CD8-positive, alpha-beta memory T cell (primary cell): ENCODE data around the gene TPH2. TPM values are rescaled to one million over a fixed set of nuclear protein-coding genes. Genes with fewer than 3 reads are reported as not detected.

ENCODE experiments used
- CTCF ChIA-PET: fragments of 350-600 bp; sonication (Branson Sonifier 250); formaldehyde crosslinking; loops from one replicate; lab custom pipeline; 2021; ENCODE audit warnings: antibody characterized with exemption; lab: Charles Lee
- POLR2A ChIA-PET: fragments of 350-600 bp; sonication (Branson Sonifier 250); formaldehyde crosslinking; loops from one replicate; lab custom pipeline; 2021; ENCODE audit warnings: antibody characterized with exemption; lab: Charles Lee
- DNase-seq, 5 donors: peaks; one replicate each; pipeline versions ENCODE4 v3.0.0 to v3.0.0-alpha.2; 2020 to 2022; ENCODE audit warnings: mixed read lengths in 1 of 5
- H3K27ac ChIP-seq: one replicate; pipeline ENCODE4 v1.7.0; 2013; ENCODE audit warnings: low read depth, mild to moderate bottlenecking, low read length, moderate library complexity
- H3K27me3 ChIP-seq: 2 replicates; pipeline ENCODE4 v1.7.0; 2013; ENCODE audit warnings: low read length, mild to moderate bottlenecking; ENCODE audit not compliant: insufficient read depth, poor library complexity, severe bottlenecking
- H3K36me3 ChIP-seq: 2 replicates; pipeline ENCODE4 v1.7.0; 2013; ENCODE audit warnings: mild to moderate bottlenecking, low read length, moderate library complexity; ENCODE audit not compliant: insufficient read depth
- H3K4me1 ChIP-seq: 2 replicates; pipeline ENCODE4 v1.7.0; 2013; ENCODE audit warnings: mild to moderate bottlenecking, low read length, moderate library complexity; ENCODE audit not compliant: insufficient read depth
- H3K4me3 ChIP-seq: 2 replicates; pipeline ENCODE4 v1.7.0; 2013; ENCODE audit warnings: mild to moderate bottlenecking, low read length
- H3K9me3 ChIP-seq: 2 replicates; pipeline ENCODE4 v1.7.0; 2013; ENCODE audit warnings: mild to moderate bottlenecking, low read length
- H3K27ac Mint-ChIP-seq, 8 donors: one replicate each; pipeline ENCODE4 v1.8.0; 2020 to 2021; ENCODE audit warnings: mixed read lengths in 8 of 8, mild to moderate bottlenecking in 6 of 8, inconsistent platforms in 3 of 8, moderate library complexity in 3 of 8
- H3K27me3 Mint-ChIP-seq, 2 donors: one replicate each; pipeline ENCODE4 v1.8.0; 2020 to 2021; ENCODE audit warnings: mixed read lengths in 2 of 2, mild to moderate bottlenecking in 1 of 2, moderate library complexity in 1 of 2
- H3K36me3 Mint-ChIP-seq, 3 donors: one replicate each; pipeline ENCODE4 v1.8.0; 2020 to 2021; ENCODE audit warnings: mixed read lengths in 3 of 3, inconsistent platforms in 1 of 3, mild to moderate bottlenecking in 1 of 3
- H3K4me1 Mint-ChIP-seq, 3 donors: one replicate each; pipeline ENCODE4 v1.8.0; 2020 to 2021; ENCODE audit warnings: mixed read lengths in 3 of 3, inconsistent platforms in 1 of 3, mild to moderate bottlenecking in 1 of 3
- H3K4me3 Mint-ChIP-seq, 7 donors: one replicate each; pipeline ENCODE4 v1.8.0; 2020 to 2021; ENCODE audit warnings: mixed read lengths in 7 of 7, mild to moderate bottlenecking in 6 of 7, moderate library complexity in 4 of 7, inconsistent platforms in 2 of 7
- H3K9me3 Mint-ChIP-seq, 5 donors: one replicate each; pipeline ENCODE4 v1.8.0; 2020 to 2022; ENCODE audit warnings: mixed read lengths in 5 of 5, mild to moderate bottlenecking in 3 of 5, moderate library complexity in 2 of 5, inconsistent platforms in 1 of 5
- polyA plus RNA-seq: library from polyadenylated mRNA; unstranded; fragments of 300-500 nt; fragmentation: Illumina TruSeq; gene quantifications from one replicate; pipeline ENCODE4 v1.2.3, GENCODE V29; 2021
- total RNA-seq, 2 experiments: library from RNA; stranded (reverse); gene quantifications; one replicate each; pipeline ENCODE4 v1.2.3, GENCODE V29; 2021

TPH2 gene
- total and polyA plus RNA-seq, 3 experiments from 2014 or later: not detected

DNA sequence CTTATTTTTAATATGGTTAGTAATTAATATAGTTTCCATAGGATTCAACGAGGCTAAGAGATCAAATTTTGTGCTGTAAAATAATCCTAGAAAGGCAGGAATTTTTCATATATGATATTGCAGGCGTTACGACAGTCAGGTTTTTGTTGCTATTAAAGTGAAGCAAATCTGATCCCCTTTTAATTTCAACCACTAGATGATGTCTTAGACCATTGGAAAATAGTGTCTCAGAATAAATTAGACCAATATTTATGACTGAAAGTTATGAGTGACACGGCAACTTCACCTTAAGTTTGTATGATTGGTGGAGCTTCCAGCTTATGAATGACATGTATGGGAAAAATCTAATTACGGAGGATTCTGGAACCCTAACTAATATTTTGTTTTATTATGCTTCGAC, 2.5 kb downstream of the TPH2 start:
- H3K9me3 ChIP-seq: no peaks in the 10 kb centered on the region
- DNase-seq: no peak
- ChIA-PET POLR2A (no interaction called here), CTCF (no interaction called here)
- Mint-ChIP-seq H3K4me3 (no peak overlapping the region), H3K27me3 (peaks cover 38 to 86% of the 10 kb centered on the region in 2 donors), H3K36me3 (no peaks in the 10 kb centered on the region), H3K9me3 (no peaks in the 10 kb centered on the region), H3K27ac (no peak overlapping the region), H3K4me1 (peaks cover 0 to 8% (median 7%) of the 10 kb centered on the region in 3 donors)
- H3K27me3 ChIP-seq: peaks cover 15% of the 10 kb centered on the region
- H3K36me3 ChIP-seq: no peaks in the 10 kb centered on the region
- H3K4me1 ChIP-seq: no peaks in the 10 kb centered on the region
- H3K4me3 ChIP-seq: no peak overlapping the region
- no peak overlapping the region for H3K27ac ChIP-seq

DNA sequence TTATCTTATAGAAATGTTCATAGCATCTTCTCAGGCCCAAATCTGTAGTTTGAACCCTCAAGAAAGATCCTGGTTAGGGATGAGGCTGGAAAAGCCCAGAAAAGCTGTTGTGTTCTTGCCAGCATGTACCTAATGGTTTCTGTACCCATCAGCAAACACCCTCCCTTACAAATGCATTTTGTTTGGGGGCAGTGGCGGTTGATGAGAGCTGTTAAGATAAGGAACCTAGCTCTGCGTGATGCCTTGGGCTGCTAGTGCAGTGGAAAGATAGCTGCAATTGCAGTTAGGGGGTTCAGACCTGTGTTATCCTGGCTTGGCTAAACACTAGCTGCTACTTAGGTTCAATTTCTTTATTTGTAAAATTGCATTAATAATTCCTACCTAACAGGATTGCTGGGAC, 3.6 kb downstream of the TPH2 start:
- Mint-ChIP-seq H3K4me3 (no peak overlapping the region), H3K9me3 (no peaks in the 10 kb centered on the region), H3K27me3 (peaks cover 35 to 83% of the 10 kb centered on the region in 2 donors), H3K36me3 (no peaks in the 10 kb centered on the region), H3K27ac (no peak overlapping the region), H3K4me1 (peaks cover 0 to 8% (median 7%) of the 10 kb centered on the region in 3 donors)
- CTCF ChIA-PET: no interaction called here
- H3K9me3 ChIP-seq: no peaks in the 10 kb centered on the region
- H3K27me3 ChIP-seq: peaks cover 19% of the 10 kb centered on the region
- DNase-seq: no peak
- H3K4me1 ChIP-seq: no peaks in the 10 kb centered on the region
- H3K4me3 ChIP-seq: no peak overlapping the region
- no peak overlapping the region for H3K27ac ChIP-seq
- POLR2A ChIA-PET: no interaction called here
- no peaks in the 10 kb centered on the region for H3K36me3 ChIP-seq

DNA sequence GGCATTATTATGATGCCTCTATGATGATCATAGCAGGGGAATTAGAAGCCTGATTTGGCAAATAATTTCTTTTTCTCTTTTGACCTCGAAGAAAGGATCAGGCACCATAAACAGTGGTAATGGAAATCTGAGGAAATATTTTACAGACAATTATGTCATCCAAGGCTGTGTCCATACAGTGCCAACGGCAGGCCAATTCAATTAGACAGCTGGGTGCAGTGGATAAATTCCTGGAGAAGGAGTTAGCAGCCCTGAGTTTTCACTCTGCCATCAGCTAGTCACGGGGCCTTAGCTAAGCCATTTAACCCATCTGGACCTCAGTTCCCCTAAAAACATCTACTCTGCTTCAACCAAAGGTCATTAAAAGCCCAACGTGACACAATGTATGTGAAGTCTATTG, 4.1 kb downstream of the TPH2 start:
- H3K27ac ChIP-seq: no peak overlapping the region
- H3K36me3 ChIP-seq: no peaks in the 10 kb centered on the region
- ChIA-PET POLR2A (no interaction called here), CTCF (no interaction called here)
- Mint-ChIP-seq H3K27ac (no peak overlapping the region), H3K9me3 (no peaks in the 10 kb centered on the region), H3K4me3 (no peak overlapping the region), H3K36me3 (no peaks in the 10 kb centered on the region), H3K27me3 (peaks cover 33 to 78% of the 10 kb centered on the region in 2 donors), H3K4me1 (peaks cover 0 to 8% (median 7%) of the 10 kb centered on the region in 3 donors)
- H3K4me3 ChIP-seq: no peak overlapping the region
- H3K9me3 ChIP-seq: no peaks in the 10 kb centered on the region
- no peaks in the 10 kb centered on the region for H3K4me1 ChIP-seq
- H3K27me3 ChIP-seq: peaks cover 19% of the 10 kb centered on the region
- DNase-seq: no peak

DNA sequence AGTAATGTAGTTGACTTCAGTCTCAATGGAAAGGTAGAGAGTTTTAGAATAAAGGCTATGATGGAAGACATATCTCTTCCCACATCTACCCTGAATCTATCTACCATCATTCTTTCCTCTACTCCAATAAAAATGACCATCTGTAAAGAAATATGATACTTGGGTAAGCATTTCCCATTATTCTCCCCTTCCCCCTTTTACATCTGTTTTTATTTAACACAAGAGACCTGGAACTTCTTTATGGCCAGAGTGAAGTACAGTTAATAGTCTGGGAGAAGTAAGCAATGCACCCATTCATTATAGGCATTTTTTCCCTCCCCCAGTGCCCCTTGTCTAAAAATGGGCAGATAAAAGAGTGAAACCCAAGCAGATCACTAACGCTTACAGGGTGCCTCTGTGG, 6.5 kb downstream of the TPH2 start:
- DNase-seq: no peak
- CTCF ChIA-PET: no interaction called here
- no peaks in the 10 kb centered on the region for H3K9me3 ChIP-seq
- H3K4me3 ChIP-seq: no peak overlapping the region
- Mint-ChIP-seq H3K27me3 (peaks cover 19 to 55% of the 10 kb centered on the region in 2 donors), H3K4me1 (no peaks in the 10 kb centered on the region), H3K27ac (no peak overlapping the region), H3K9me3 (no peaks in the 10 kb centered on the region), H3K4me3 (no peak overlapping the region), H3K36me3 (no peaks in the 10 kb centered on the region)
- no peaks in the 10 kb centered on the region for H3K36me3 ChIP-seq
- H3K27ac ChIP-seq: no peak overlapping the region
- H3K27me3 ChIP-seq: peaks cover 4% of the 10 kb centered on the region
- no peaks in the 10 kb centered on the region for H3K4me1 ChIP-seq
- POLR2A ChIA-PET: no interaction called here

DNA sequence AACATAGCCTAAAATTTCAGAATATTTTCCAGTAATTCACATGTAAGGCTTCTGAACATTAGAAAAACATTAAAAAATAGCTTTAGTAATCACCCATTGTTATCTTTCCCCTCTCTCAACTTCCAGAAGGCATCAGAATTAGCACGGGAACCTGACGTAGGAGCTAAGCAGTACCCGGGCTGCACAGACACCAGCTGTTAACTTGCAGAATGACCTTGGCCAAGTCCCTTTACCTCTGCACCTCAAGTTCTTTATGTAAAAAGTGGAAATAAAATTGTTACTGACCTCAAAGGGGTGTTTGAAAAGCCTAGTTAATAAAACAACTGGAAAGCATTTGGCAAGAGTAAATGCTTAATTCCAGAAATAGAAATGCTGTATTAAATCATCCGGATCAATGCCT, 7.2 kb downstream of the TPH2 start:
- Mint-ChIP-seq H3K27ac (no peak overlapping the region), H3K27me3 (peaks cover 22 to 48% of the 10 kb centered on the region in 2 donors), H3K36me3 (no peaks in the 10 kb centered on the region), H3K9me3 (no peaks in the 10 kb centered on the region), H3K4me3 (no peak overlapping the region), H3K4me1 (no peaks in the 10 kb centered on the region)
- H3K27me3 ChIP-seq: peaks cover 4% of the 10 kb centered on the region
- H3K36me3 ChIP-seq: no peaks in the 10 kb centered on the region
- POLR2A ChIA-PET: no interaction called here
- H3K4me3 ChIP-seq: no peak overlapping the region
- H3K4me1 ChIP-seq: no peaks in the 10 kb centered on the region
- CTCF ChIA-PET: no interaction called here
- DNase-seq: no peak
- H3K9me3 ChIP-seq: no peaks in the 10 kb centered on the region
- H3K27ac ChIP-seq: no peak overlapping the region

DNA sequence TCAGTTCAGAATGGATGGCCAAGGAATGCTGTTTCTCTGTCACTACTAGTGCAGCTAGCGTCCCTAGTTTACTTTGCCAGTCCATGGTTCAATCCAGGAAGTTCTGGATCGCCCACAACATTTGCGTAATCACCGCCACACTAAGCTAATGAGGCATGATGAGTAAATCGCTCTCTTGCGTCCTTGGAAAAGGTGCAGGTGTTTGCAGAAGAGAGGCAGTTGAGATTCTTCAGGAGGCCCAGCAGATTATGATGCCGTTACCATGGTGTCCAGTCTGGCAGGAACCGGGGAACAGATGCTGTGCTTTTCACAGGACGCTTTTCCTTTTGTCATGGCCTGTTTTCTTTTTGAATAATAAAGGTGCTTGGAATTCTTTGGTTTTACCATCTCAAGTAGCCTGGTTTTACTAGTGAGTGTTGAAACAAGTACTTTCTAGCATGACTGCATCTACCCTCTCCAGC, 9.0 kb downstream of the TPH2 start:
- H3K27ac ChIP-seq: no peak overlapping the region
- H3K4me3 ChIP-seq: no peak overlapping the region
- no peaks in the 10 kb centered on the region for H3K9me3 Mint-ChIP-seq
- H3K36me3 ChIP-seq: no peaks in the 10 kb centered on the region
- H3K9me3 ChIP-seq: no peaks in the 10 kb centered on the region
- H3K36me3 Mint-ChIP-seq: no peaks in the 10 kb centered on the region
- H3K4me3 Mint-ChIP-seq: no peak overlapping the region
- H3K4me1 ChIP-seq: no peaks in the 10 kb centered on the region
- peaks cover 4% of the 10 kb centered on the region for H3K27me3 ChIP-seq
- H3K27ac Mint-ChIP-seq: no peak overlapping the region
- no peak for DNase-seq
- no peaks in the 10 kb centered on the region for H3K4me1 Mint-ChIP-seq
- H3K27me3 Mint-ChIP-seq: peaks cover 20 to 31% of the 10 kb centered on the region in 2 donors
- CTCF ChIA-PET: no interaction called here
- POLR2A ChIA-PET: no interaction called here

DNA sequence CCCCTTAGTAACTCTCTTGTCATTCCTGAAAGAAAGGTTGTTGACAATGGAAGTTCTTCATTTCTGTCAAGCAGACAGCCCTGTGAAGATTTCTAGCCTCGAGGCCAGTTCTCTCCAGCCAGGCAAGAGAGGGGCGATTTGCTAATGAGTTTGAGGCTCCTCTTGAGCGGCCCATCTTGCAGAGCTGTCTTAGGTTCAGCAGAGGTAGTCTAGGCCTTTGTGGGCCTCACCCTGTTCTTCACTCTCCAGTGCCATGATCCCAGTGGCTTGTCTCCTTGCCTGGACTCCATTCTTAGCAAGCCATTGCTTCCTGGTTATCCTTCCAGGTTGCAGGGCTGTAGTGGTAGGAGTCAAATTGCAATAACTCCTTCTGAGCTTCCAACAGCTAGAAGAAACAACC, 9.7 kb downstream of the TPH2 start:
- CTCF ChIA-PET: no interaction called here
- POLR2A ChIA-PET: no interaction called here

DNA sequence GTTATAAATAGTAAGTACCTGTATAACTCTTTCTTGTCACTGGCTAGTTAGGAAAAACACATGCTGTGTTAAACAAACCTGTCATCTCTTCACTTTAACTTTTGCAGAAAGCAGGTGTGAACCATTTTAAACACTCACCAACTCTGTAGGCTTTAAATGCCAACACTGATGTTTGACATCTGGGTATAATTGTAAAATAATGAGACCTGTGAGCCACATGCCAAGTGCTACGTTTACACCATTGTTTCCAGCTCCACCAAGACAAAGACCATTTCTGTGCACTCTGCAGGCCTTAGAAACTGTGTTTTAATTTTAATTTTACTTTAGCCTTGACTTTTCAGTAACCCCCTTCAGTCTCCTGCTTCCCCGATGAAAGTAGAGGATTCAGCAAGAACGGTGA, 11.0 kb downstream of the TPH2 start:
- no peak overlapping the region for H3K4me3 Mint-ChIP-seq
- H3K27me3 Mint-ChIP-seq: peaks cover 16 to 25% of the 10 kb centered on the region in 2 donors
- no peak for DNase-seq
- no peaks in the 10 kb centered on the region for H3K9me3 Mint-ChIP-seq
- peaks cover 4% of the 10 kb centered on the region for H3K27me3 ChIP-seq
- no peak overlapping the region for H3K4me3 ChIP-seq
- H3K36me3 Mint-ChIP-seq: no peaks in the 10 kb centered on the region
- H3K27ac Mint-ChIP-seq: no peak overlapping the region
- H3K36me3 ChIP-seq: no peaks in the 10 kb centered on the region
- no peaks in the 10 kb centered on the region for H3K4me1 ChIP-seq
- POLR2A ChIA-PET: no interaction called here
- no peaks in the 10 kb centered on the region for H3K9me3 ChIP-seq
- no peaks in the 10 kb centered on the region for H3K4me1 Mint-ChIP-seq
- H3K27ac ChIP-seq: no peak overlapping the region
- CTCF ChIA-PET: no interaction called here

More for the DNA sequence above, 9.7 kb downstream of the TPH2 start:
- H3K36me3 Mint-ChIP-seq: no peaks in the 10 kb centered on the region
- peaks cover 4% of the 10 kb centered on the region for H3K27me3 ChIP-seq
- H3K27me3 Mint-ChIP-seq: peaks cover 19 to 27% of the 10 kb centered on the region in 2 donors
- H3K4me3 ChIP-seq: no peak overlapping the region
- no peak overlapping the region for H3K27ac ChIP-seq
- H3K9me3 ChIP-seq: no peaks in the 10 kb centered on the region
- H3K4me1 ChIP-seq: no peaks in the 10 kb centered on the region
- no peaks in the 10 kb centered on the region for H3K9me3 Mint-ChIP-seq
- no peaks in the 10 kb centered on the region for H3K36me3 ChIP-seq
- no peaks in the 10 kb centered on the region for H3K4me1 Mint-ChIP-seq
- H3K27ac Mint-ChIP-seq: no peak overlapping the region
- no peak overlapping the region for H3K4me3 Mint-ChIP-seq
- DNase-seq: no peak

DNA sequence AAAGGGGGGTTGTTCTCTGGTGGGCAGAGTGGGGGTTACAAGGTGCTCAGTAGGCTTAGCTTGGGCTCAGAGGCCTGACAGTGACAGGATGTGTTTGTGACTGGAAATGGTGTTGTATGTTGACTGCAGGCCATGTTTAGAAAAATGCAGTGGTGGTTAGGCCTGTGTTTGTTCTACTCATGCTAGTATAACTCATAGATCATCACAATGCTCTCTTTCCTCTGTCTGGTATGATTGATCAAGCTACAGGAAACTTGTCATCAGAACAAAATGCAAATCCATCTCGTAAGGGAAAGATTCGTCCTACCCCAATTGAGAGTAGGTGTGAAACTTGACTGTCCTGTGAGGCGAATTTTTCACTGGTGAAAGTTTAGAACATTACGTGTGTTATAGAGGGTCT, 11.8 kb downstream of the TPH2 start:
- Histone ChIP-seq H3K4me1 (no peaks in the 10 kb centered on the region), H3K4me3 (no peak overlapping the region), H3K9me3 (no peaks in the 10 kb centered on the region), H3K27me3 (peaks cover 4% of the 10 kb centered on the region), H3K36me3 (no peaks in the 10 kb centered on the region), H3K27ac (no peak overlapping the region)
- H3K27ac Mint-ChIP-seq: no peak overlapping the region
- no peak for DNase-seq
- H3K27me3 Mint-ChIP-seq: peaks cover 15 to 18% of the 10 kb centered on the region in 2 donors
- H3K4me1 Mint-ChIP-seq: no peaks in the 10 kb centered on the region
- CTCF ChIA-PET: no interaction called here
- POLR2A ChIA-PET: no interaction called here
- H3K36me3 Mint-ChIP-seq: no peaks in the 10 kb centered on the region
- H3K4me3 Mint-ChIP-seq: no peak overlapping the region
- H3K9me3 Mint-ChIP-seq: no peaks in the 10 kb centered on the region
